ENCODE data around the gene TMEM127.

- TF ChIP-seq POLR2A (IDR thresholded peaks at IDR 0.05) (no peak), CTCF (IDR thresholded peaks at IDR 0.05) (no peak)
Observed at GRCh38 chr2:96304606-96305005, 38.8 kb upstream of the TMEM127 start.
